Ectodermal cell (in vitro differentiated cells): ENCODE measurements around the gene GNAO1.
"Not testable (repeated sequence)": the region's sequence is repeated elsewhere in the genome, so short reads cannot be mapped to it uniquely, and the experiment has no call there.

Source experiments
- H3K27ac ChIP-seq: 2 replicates; pipeline ENCODE4 v1.7.0; 2013; ENCODE audit warnings: mild to moderate bottlenecking, low read depth, low read length; ENCODE audit not compliant: insufficient read depth, poor library complexity, severe bottlenecking
- H3K27me3 ChIP-seq: 2 replicates; pipeline ENCODE4 v1.7.0; 2013; ENCODE audit warnings: mild to moderate bottlenecking, low read length; ENCODE audit not compliant: insufficient read depth, control insufficient read depth, poor library complexity, severe bottlenecking
- H3K36me3 ChIP-seq: one replicate; pipeline ENCODE4 v1.7.0; 2013; ENCODE audit warnings: low read length; ENCODE audit not compliant: control insufficient read depth, insufficient read depth
- H3K4me1 ChIP-seq: one replicate; pipeline ENCODE4 v1.7.0; 2013; ENCODE audit warnings: low read length; ENCODE audit not compliant: control insufficient read depth, insufficient read depth
- H3K4me3 ChIP-seq: 2 replicates; pipeline ENCODE4 v1.7.0; 2013; ENCODE audit warnings: low read depth, low read length, control low read depth; ENCODE audit not compliant: insufficient read depth
- H3K9me3 ChIP-seq: 2 replicates; pipeline ENCODE4 v1.7.0; 2013; ENCODE audit warnings: mild to moderate bottlenecking, low read length, moderate library complexity; ENCODE audit not compliant: control insufficient read depth
- WGBS, 2 experiments: methylation state at CpG; one replicate each; pipeline ENCODE4 v1.1.7; 2013; ENCODE audit warnings: missing lambda C conversion rate in 2 of 2; 5-methylcytosine and 5-hydroxymethylcytosine counted together

GNAO1 gene

DNA sequence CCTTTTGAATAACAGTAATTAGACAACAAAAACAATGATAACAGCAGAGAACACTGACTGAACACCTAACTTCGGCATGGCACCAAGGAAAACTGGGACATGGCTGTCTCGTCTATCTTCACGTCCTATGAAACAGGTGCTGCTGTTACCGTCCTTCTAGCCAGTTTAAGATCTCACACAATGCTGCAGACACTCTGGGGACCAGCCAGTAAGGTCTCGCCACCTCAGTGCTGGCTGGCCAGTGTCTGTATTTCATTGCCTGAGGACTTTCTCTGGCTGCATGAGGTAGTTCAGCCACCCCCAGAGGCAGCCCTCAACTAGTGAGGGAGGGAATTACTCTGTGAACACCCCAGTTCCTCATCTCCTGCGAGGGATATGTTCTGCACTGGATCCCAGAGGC, 176.5 kb downstream of the GNAO1 start:
- H3K9me3 ChIP-seq = no peaks in the 10 kb centered on the region
- WGBS, 2 experiments = 93 to 97% methylated on average over 6 of the region's 6 CpGs
- no peak overlapping the region for H3K4me3 ChIP-seq
- H3K27ac ChIP-seq = no peak overlapping the region
- H3K4me1 ChIP-seq = peaks cover 11% of the 10 kb centered on the region
- H3K36me3 ChIP-seq = peaks cover 3% of the 10 kb centered on the region
- H3K27me3 ChIP-seq = no peaks in the 10 kb centered on the region

DNA sequence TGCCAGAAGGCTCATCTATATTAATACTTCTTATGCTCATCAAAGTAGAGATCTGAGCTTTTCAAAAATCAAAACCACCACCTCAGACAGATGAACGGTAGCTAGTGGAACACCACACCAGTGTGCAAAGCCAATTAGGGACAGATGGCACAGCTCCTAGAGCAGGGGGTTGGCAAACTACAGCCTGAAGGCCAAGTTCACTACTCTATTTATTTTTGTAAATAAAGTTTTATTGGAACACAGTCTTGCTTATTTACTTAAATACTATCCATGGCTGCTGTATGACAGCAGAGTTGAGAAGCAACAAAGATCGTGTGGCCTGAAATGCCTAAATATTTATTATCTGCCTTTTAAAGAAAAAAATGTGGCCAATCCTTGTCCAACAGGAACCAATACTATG, 177.3 kb downstream of the GNAO1 start:
- H3K9me3 ChIP-seq = no peaks in the 10 kb centered on the region
- peaks cover 13% of the 10 kb centered on the region for H3K4me1 ChIP-seq
- no peak overlapping the region for H3K4me3 ChIP-seq
- H3K27ac ChIP-seq = no peak overlapping the region
- H3K36me3 ChIP-seq = peaks cover 3% of the 10 kb centered on the region
- WGBS, 2 experiments = 95 to 100% methylated on average over 2 of the region's 2 CpGs
- no peaks in the 10 kb centered on the region for H3K27me3 ChIP-seq

GRCh38 chr16:56369202-56369601, 177.9 kb downstream of the GNAO1 start:
- WGBS, 2 experiments = 81 to 96% methylated on average over 5 of the region's 5 CpGs

GRCh38 chr16:56370185-56370874, 179.0 kb downstream of the GNAO1 start:
- WGBS, 2 experiments = 86 to 100% methylated on average over 1 of the region's 2 CpGs
- Histone ChIP-seq H3K4me1 (peaks cover 13% of the 10 kb centered on the region), H3K4me3 (no peak overlapping the region), H3K36me3 (peaks cover 3% of the 10 kb centered on the region), H3K9me3 (no peaks in the 10 kb centered on the region), H3K27me3 (no peaks in the 10 kb centered on the region), H3K27ac (no peak overlapping the region)

More at GRCh38 chr16:56369202-56369601, 177.9 kb downstream of the GNAO1 start:
- Histone ChIP-seq H3K36me3 (peaks cover 3% of the 10 kb centered on the region), H3K9me3 (no peaks in the 10 kb centered on the region), H3K27ac (no peak overlapping the region), H3K4me1 (peaks cover 13% of the 10 kb centered on the region), H3K4me3 (no peak overlapping the region), H3K27me3 (no peaks in the 10 kb centered on the region)

DNA sequence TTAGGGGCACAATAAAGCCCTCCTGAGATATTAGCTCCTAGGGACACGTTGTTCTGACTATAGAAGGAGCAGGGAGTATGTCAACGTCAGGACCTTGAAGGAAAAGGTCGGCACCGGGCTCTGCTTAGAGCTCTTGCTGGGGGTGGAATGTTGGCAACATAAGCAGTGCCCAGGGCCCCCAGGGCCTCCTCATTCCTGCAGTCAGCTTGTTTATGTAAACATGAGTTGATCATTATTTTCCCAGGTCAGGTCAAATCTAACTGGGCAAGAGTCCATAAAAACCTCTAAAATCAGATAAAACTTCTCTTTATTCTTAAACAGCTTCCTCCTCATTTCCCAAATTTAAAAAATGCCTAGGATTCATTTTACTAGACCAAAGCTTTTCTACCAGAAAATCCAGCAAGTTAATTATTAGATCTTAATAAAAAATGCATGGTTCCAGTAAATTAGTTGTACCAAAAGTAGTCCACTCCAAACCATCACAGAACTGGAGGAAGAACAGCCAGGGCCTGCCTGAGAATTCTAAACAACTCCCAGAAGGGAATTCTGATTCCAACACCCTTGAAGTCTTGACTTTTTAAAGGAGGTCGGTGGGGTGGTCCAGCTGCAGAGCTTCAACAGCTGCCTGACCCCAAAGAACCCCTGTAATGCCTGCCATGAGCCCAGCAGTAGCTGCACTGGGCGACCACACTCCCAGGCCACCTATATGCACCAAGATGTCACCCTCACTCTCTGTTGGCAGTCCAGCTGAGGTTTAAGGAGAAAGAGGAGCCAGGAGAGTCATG, 179.8 kb downstream of the GNAO1 start:
- Histone ChIP-seq H3K4me3 (no peak overlapping the region), H3K27ac (no peak overlapping the region), H3K9me3 (no peaks in the 10 kb centered on the region), H3K36me3 (peaks cover 3% of the 10 kb centered on the region), H3K4me1 (peaks cover 13% of the 10 kb centered on the region), H3K27me3 (no peaks in the 10 kb centered on the region)
- 71 to 77% methylated on average over 6 of the region's 6 CpGs for WGBS, 2 experiments

DNA sequence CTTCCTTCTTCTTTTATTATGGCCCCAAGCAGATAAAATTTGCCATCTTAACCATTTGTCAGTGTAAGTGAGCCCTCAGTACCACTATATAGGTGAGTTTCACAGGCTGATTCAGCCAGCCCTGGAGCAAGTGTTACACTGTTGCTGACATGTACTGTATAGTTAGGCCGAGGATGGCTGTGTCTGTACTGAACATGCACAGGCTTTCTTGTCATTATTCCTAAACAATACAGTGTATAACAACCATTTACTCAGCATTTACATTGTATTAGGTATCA, 180.3 kb downstream of the GNAO1 start:
- Histone ChIP-seq H3K27ac (no peak overlapping the region), H3K27me3 (no peaks in the 10 kb centered on the region), H3K36me3 (peaks cover 3% of the 10 kb centered on the region), H3K4me3 (no peak overlapping the region), H3K4me1 (peaks cover 13% of the 10 kb centered on the region), H3K9me3 (no peaks in the 10 kb centered on the region)
- WGBS, 2 experiments = 93% methylated on average over 1 of the region's 1 CpG; no CpG with 5 or more reads in 1 of the 2 experiments

DNA sequence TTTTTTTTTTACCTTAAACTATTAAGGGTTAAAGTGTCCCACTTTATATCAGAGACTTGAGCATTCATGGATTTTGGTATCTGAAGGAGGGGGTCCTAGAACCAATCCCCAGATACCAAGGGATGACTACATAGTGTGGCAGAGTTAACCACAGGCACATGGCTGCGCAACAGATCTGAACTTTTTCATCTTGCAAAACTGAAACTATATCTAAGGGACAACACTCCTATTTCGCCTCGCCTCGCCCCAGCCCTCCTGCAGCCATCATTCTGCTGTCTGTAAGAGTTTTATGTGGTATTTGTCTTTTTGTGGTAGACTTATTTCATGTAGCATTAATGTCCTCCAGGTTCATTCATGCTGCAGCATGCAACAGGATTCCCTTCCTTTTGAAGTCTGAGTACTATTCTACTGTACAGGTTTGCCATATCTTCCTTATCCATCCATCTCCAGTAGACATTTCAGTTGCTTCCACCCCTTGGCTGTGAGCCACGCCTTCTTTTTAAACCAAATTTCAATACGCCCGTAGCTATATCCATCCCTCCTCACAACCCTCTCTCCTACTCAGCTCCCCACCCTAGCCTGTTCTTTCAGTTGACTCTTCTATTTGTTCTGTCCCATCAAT, 180.8 kb downstream of the GNAO1 start:
- Histone ChIP-seq H3K27ac (no peak overlapping the region), H3K36me3 (peaks cover 3% of the 10 kb centered on the region), H3K27me3 (no peaks in the 10 kb centered on the region), H3K4me3 (no peak overlapping the region), H3K4me1 (peaks cover 13% of the 10 kb centered on the region), H3K9me3 (no peaks in the 10 kb centered on the region)
- WGBS, 2 experiments = 95 to 96% methylated on average over 6 to 7 of the region's 7 CpGs

- Histone ChIP-seq H3K4me3 (no peak overlapping the region), H3K4me1 (peaks cover 13% of the 10 kb centered on the region), H3K27ac (no peak overlapping the region), H3K27me3 (no peaks in the 10 kb centered on the region), H3K9me3 (no peaks in the 10 kb centered on the region), H3K36me3 (peaks cover 3% of the 10 kb centered on the region)
- WGBS, 2 experiments = 80 to 88% methylated on average over 4 of the region's 4 CpGs
These were observed 181.7 kb downstream of the GNAO1 start for GRCh38 chr16:56373003-56373402.

GRCh38 chr16:56375792-56376191, 184.5 kb downstream of the GNAO1 start:
- H3K27ac ChIP-seq, H3K4me1 ChIP-seq, H3K4me3 ChIP-seq, H3K27me3 ChIP-seq, H3K9me3 ChIP-seq: not testable (repeated sequence)
- H3K36me3 ChIP-seq = peaks cover 10% of the 10 kb centered on the region
- WGBS, 2 experiments = 85 to 97% methylated on average over 4 of the region's 6 CpGs

DNA sequence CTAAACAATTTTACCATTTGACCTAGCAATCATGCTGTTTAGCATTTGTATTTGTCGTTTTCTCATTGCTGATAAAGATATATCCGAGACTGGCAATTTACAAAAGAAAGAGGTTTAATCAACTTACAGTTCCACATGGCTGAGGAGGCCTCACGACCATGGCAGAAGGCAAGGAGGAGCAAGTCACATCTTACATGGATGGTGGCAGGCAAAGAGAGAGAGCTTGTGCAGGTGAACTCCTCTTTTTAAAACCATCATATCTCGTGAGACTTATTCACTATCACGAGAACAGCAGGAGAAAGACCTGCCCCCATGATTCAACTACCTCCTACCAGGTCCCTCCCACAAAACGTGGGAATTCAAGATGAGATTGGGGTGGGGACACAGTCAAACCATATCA, 187.8 kb downstream of the GNAO1 start:
- WGBS, 2 experiments = 82 to 91% methylated on average over 6 of the region's 6 CpGs
- not testable (repeated sequence) for H3K9me3 ChIP-seq, H3K27ac ChIP-seq, H3K4me3 ChIP-seq, H3K27me3 ChIP-seq, H3K4me1 ChIP-seq
- H3K36me3 ChIP-seq = peaks cover 27% of the 10 kb centered on the region
